ENCODE measurements around the gene TBX18. TPM values are rescaled to one million over a fixed set of nuclear protein-coding genes. Genes with fewer than 3 reads are reported as not detected.

TBX18 gene
- total RNA-seq, 5 donors from 2014 or later (not counting 1 experiment from before 2014, with no cell fraction given): not detected

GRCh38 chr6:84719152-84719551, 45.2 kb downstream of the TBX18 start:
- no peaks in the 10 kb centered on the region for H3K36me3 Mint-ChIP-seq
- DNase-seq: no peak
- ChIA-PET POLR2A (no interaction called here), CTCF (no interaction called here)
- H3K4me3 Mint-ChIP-seq: no peak overlapping the region
- Histone ChIP-seq H3K4me1 (ENCODE audit: control insufficient read depth in 1 of 2, extremely low read depth in 1 of 2, insufficient read depth in 2 of 2, low read length in 2 of 2) (no peaks in the 10 kb centered on the region), H3K27ac (ENCODE audit: low read length) (no peak overlapping the region), H3K4me3 (ENCODE audit: control insufficient read depth in 1 of 2, extremely low read depth in 1 of 2, low read length in 1 of 2) (no peak overlapping the region), H3K27me3 (replicated peaks in 1 of 2; ENCODE audit: control insufficient read depth in 2 of 2, extremely low read depth in 1 of 2, insufficient read depth in 2 of 2, low read length in 1 of 2) (no peaks in the 10 kb centered on the region), H3K9me3 (no peaks in the 10 kb centered on the region), H3K36me3 (ENCODE audit: control insufficient read depth in 2 of 2, extremely low read depth in 1 of 2, insufficient read depth in 1 of 2, low read length in 1 of 2) (no peaks in the 10 kb centered on the region)
- H3K27ac Mint-ChIP-seq: no peak overlapping the region
- no peaks in the 10 kb centered on the region for H3K4me1 Mint-ChIP-seq
- no peak for ATAC-seq (replicated peaks in 1 of 4)
- no CpG with 5 or more reads among the region's 2 CpGs for WGBS (ENCODE audit: insufficient coverage)
- no peaks in the 10 kb centered on the region for H3K27me3 Mint-ChIP-seq
- H3K9me3 Mint-ChIP-seq: peaks cover 0 to 12% (median 0%) of the 10 kb centered on the region in 3 donors

- DNase-seq (no peak), ATAC-seq (replicated peaks in 1 of 4) (no peak)
- no peaks in the 10 kb centered on the region for H3K4me1 ChIP-seq (ENCODE audit: control insufficient read depth in 1 of 2, extremely low read depth in 1 of 2, insufficient read depth in 2 of 2, low read length in 2 of 2)
- H3K9me3 ChIP-seq: no peaks in the 10 kb centered on the region
- ChIA-PET POLR2A (no interaction called here), CTCF (no interaction called here)
- no peaks in the 10 kb centered on the region for H3K4me1 Mint-ChIP-seq
- no peak overlapping the region for H3K4me3 Mint-ChIP-seq
- H3K27me3 Mint-ChIP-seq: no peaks in the 10 kb centered on the region
- H3K36me3 Mint-ChIP-seq: no peaks in the 10 kb centered on the region
- no peak overlapping the region for H3K27ac Mint-ChIP-seq
- H3K27me3 ChIP-seq (replicated peaks in 1 of 2; ENCODE audit: control insufficient read depth in 2 of 2, extremely low read depth in 1 of 2, insufficient read depth in 2 of 2, low read length in 1 of 2): no peaks in the 10 kb centered on the region
- peaks cover 0 to 12% (median 0%) of the 10 kb centered on the region in 3 donors for H3K9me3 Mint-ChIP-seq
- no peak overlapping the region for H3K4me3 ChIP-seq (ENCODE audit: control insufficient read depth in 1 of 2, extremely low read depth in 1 of 2, low read length in 1 of 2)
- H3K36me3 ChIP-seq (ENCODE audit: control insufficient read depth in 2 of 2, extremely low read depth in 1 of 2, insufficient read depth in 1 of 2, low read length in 1 of 2): no peaks in the 10 kb centered on the region
- H3K27ac ChIP-seq (ENCODE audit: low read length): no peak overlapping the region
- 60% methylated on average over 1 of the region's 5 CpGs for WGBS (ENCODE audit: insufficient coverage)
These were observed 46.1 kb downstream of the TBX18 start for GRCh38 chr6:84718038-84718955.

- no peak for DNase-seq
- CTCF ChIA-PET: no interaction called here
- Mint-ChIP-seq H3K9me3 (peaks cover 0 to 5% (median 5%) of the 10 kb centered on the region in 3 donors), H3K36me3 (no peaks in the 10 kb centered on the region), H3K4me3 (no peak overlapping the region), H3K27ac (no peak overlapping the region), H3K27me3 (no peaks in the 10 kb centered on the region), H3K4me1 (no peaks in the 10 kb centered on the region)
- Histone ChIP-seq H3K27me3 (replicated peaks in 1 of 2; ENCODE audit: control insufficient read depth in 2 of 2, extremely low read depth in 1 of 2, insufficient read depth in 2 of 2, low read length in 1 of 2) (no peaks in the 10 kb centered on the region), H3K4me3 (ENCODE audit: control insufficient read depth in 1 of 2, extremely low read depth in 1 of 2, low read length in 1 of 2) (no peak overlapping the region), H3K36me3 (ENCODE audit: control insufficient read depth in 2 of 2, extremely low read depth in 1 of 2, insufficient read depth in 1 of 2, low read length in 1 of 2) (no peaks in the 10 kb centered on the region), H3K27ac (ENCODE audit: low read length) (no peak overlapping the region), H3K9me3 (no peaks in the 10 kb centered on the region), H3K4me1 (ENCODE audit: control insufficient read depth in 1 of 2, extremely low read depth in 1 of 2, insufficient read depth in 2 of 2, low read length in 2 of 2) (no peaks in the 10 kb centered on the region)
- POLR2A ChIA-PET: no interaction called here
- WGBS (ENCODE audit: insufficient coverage): 45% methylated on average over 1 of the region's 1 CpG
- no peak for ATAC-seq (replicated peaks in 1 of 4)
These were observed 55.3 kb downstream of the TBX18 start for GRCh38 chr6:84709121-84709520.

- no peak overlapping the region for H3K4me3 Mint-ChIP-seq
- no peaks in the 10 kb centered on the region for H3K36me3 Mint-ChIP-seq
- DNase-seq (no peak), ATAC-seq (replicated peaks in 1 of 4) (no peak)
- ChIA-PET CTCF (no interaction called here), POLR2A (no interaction called here)
- Histone ChIP-seq H3K9me3 (no peaks in the 10 kb centered on the region), H3K4me3 (ENCODE audit: control insufficient read depth in 1 of 2, extremely low read depth in 1 of 2, low read length in 1 of 2) (no peak overlapping the region), H3K27me3 (replicated peaks in 1 of 2; ENCODE audit: control insufficient read depth in 2 of 2, extremely low read depth in 1 of 2, insufficient read depth in 2 of 2, low read length in 1 of 2) (no peaks in the 10 kb centered on the region), H3K27ac (ENCODE audit: low read length) (no peak overlapping the region), H3K4me1 (ENCODE audit: control insufficient read depth in 1 of 2, extremely low read depth in 1 of 2, insufficient read depth in 2 of 2, low read length in 2 of 2) (no peaks in the 10 kb centered on the region), H3K36me3 (ENCODE audit: control insufficient read depth in 2 of 2, extremely low read depth in 1 of 2, insufficient read depth in 1 of 2, low read length in 1 of 2) (no peaks in the 10 kb centered on the region)
- H3K9me3 Mint-ChIP-seq: peaks cover 0 to 5% (median 4%) of the 10 kb centered on the region in 3 donors
- H3K27me3 Mint-ChIP-seq: no peaks in the 10 kb centered on the region
- H3K4me1 Mint-ChIP-seq: no peaks in the 10 kb centered on the region
- WGBS (ENCODE audit: insufficient coverage): 58% methylated on average over 3 of the region's 3 CpGs
- no peak overlapping the region for H3K27ac Mint-ChIP-seq
These were observed 57.2 kb downstream of the TBX18 start for GRCh38 chr6:84707171-84707570.

GRCh38 chr6:84696166-84696565, 68.2 kb downstream of the TBX18 start:
- Mint-ChIP-seq H3K36me3 (no peaks in the 10 kb centered on the region), H3K27ac (no peak overlapping the region)
- WGBS (ENCODE audit: insufficient coverage): no CpG with 5 or more reads among the region's 1 CpG

GRCh38 chr6:84691978-84692623, 72.3 kb downstream of the TBX18 start:
- no peak for DNase-seq
- no peaks in the 10 kb centered on the region for H3K36me3 Mint-ChIP-seq
- ATAC-seq (replicated peaks in 1 of 4): no peak
- H3K4me1 Mint-ChIP-seq: no peaks in the 10 kb centered on the region
- Histone ChIP-seq H3K27ac (ENCODE audit: low read length) (no peak overlapping the region), H3K36me3 (ENCODE audit: control insufficient read depth in 2 of 2, extremely low read depth in 1 of 2, insufficient read depth in 1 of 2, low read length in 1 of 2) (no peaks in the 10 kb centered on the region), H3K4me3 (ENCODE audit: control insufficient read depth in 1 of 2, extremely low read depth in 1 of 2, low read length in 1 of 2) (no peak overlapping the region), H3K4me1 (ENCODE audit: control insufficient read depth in 1 of 2, extremely low read depth in 1 of 2, insufficient read depth in 2 of 2, low read length in 2 of 2) (no peaks in the 10 kb centered on the region), H3K27me3 (replicated peaks in 1 of 2; ENCODE audit: control insufficient read depth in 2 of 2, extremely low read depth in 1 of 2, insufficient read depth in 2 of 2, low read length in 1 of 2) (no peaks in the 10 kb centered on the region), H3K9me3 (no peaks in the 10 kb centered on the region)
- H3K4me3 Mint-ChIP-seq: no peak overlapping the region
- H3K27ac Mint-ChIP-seq: no peak overlapping the region
- WGBS (ENCODE audit: insufficient coverage): 90% methylated on average over 2 of the region's 2 CpGs
- ChIA-PET CTCF (no interaction called here), POLR2A (no interaction called here)
- peaks cover 0 to 4% (median 2%) of the 10 kb centered on the region in 3 donors for H3K9me3 Mint-ChIP-seq
- H3K27me3 Mint-ChIP-seq: peaks cover 0 to 3% of the 10 kb centered on the region in 2 donors

More at GRCh38 chr6:84696166-84696565, 68.2 kb downstream of the TBX18 start:
- H3K4me1 ChIP-seq (ENCODE audit: control insufficient read depth in 1 of 2, extremely low read depth in 1 of 2, insufficient read depth in 2 of 2, low read length in 2 of 2): no peaks in the 10 kb centered on the region
- H3K27ac ChIP-seq (ENCODE audit: low read length): no peak overlapping the region
- Mint-ChIP-seq H3K27me3 (peaks cover 0 to 3% of the 10 kb centered on the region in 2 donors), H3K4me1 (no peaks in the 10 kb centered on the region), H3K9me3 (peaks cover 2 to 8% (median 4%) of the 10 kb centered on the region in 3 donors), H3K4me3 (no peak overlapping the region)
- H3K36me3 ChIP-seq (ENCODE audit: control insufficient read depth in 2 of 2, extremely low read depth in 1 of 2, insufficient read depth in 1 of 2, low read length in 1 of 2): no peaks in the 10 kb centered on the region
- ChIA-PET CTCF (no interaction called here), POLR2A (no interaction called here)
- H3K27me3 ChIP-seq (replicated peaks in 1 of 2; ENCODE audit: control insufficient read depth in 2 of 2, extremely low read depth in 1 of 2, insufficient read depth in 2 of 2, low read length in 1 of 2): no peaks in the 10 kb centered on the region
- H3K4me3 ChIP-seq (ENCODE audit: control insufficient read depth in 1 of 2, extremely low read depth in 1 of 2, low read length in 1 of 2): no peak overlapping the region
- ATAC-seq (replicated peaks in 1 of 4): no peak
- H3K9me3 ChIP-seq: no peaks in the 10 kb centered on the region
- DNase-seq: no peak
